Spleen (tissue), 11 donors: ENCODE measurements around the gene HMSD. TPM values are rescaled to one million over a fixed set of nuclear protein-coding genes. Genes with fewer than 3 reads are reported as not detected.
"Not testable (repeated sequence)": the region's sequence is repeated elsewhere in the genome, so short reads cannot be mapped to it uniquely, and the experiment has no call there.

Experiments
- DNase-seq: peaks from one replicate; pipeline ENCODE4 v3.0.0-alpha.2; 2020
- H3K27ac ChIP-seq, 8 donors: fragments of 200-600 bp; sonication (generic) in 7 of 8; 1 replicate in 4 of 8; 2 replicates in 4 of 8; pipeline versions ENCODE4 v1.5.0 to v1.8.0; 2016 to 2021; ENCODE audit warnings: inconsistent platforms in 4 of 8, mild to moderate bottlenecking in 4 of 8, moderate library complexity in 1 of 8
- H3K27me3 ChIP-seq, 7 donors: fragments of 200-600 bp; sonication (generic) in 6 of 7; replicated peaks in 1 of 7; 1 replicate in 4 of 7; 2 replicates in 3 of 7; pipeline versions ENCODE4 v1.5.0 to v1.8.0; 2016 to 2021; ENCODE audit warnings: inconsistent platforms in 3 of 7, mild to moderate bottlenecking in 1 of 7
- H3K36me3 ChIP-seq, 6 donors: fragments of 200-600 bp; sonication (generic) in 5 of 6; 1 replicate in 4 of 6; 2 replicates in 2 of 6; pipeline versions ENCODE4 v1.5.0 to v1.8.0; 2016 to 2021; ENCODE audit warnings: inconsistent platforms in 2 of 6
- H3K4me1 ChIP-seq, 6 donors: fragments of 200-600 bp; sonication (generic) in 5 of 6; 1 replicate in 3 of 6; 2 replicates in 3 of 6; pipeline versions ENCODE4 v1.5.0 to v1.8.0; 2016 to 2021; ENCODE audit warnings: inconsistent platforms in 3 of 6
- H3K4me3 ChIP-seq, 8 donors: fragments of 200-600 bp; sonication (generic) in 7 of 8; 1 replicate in 4 of 8; 2 replicates in 4 of 8; pipeline versions ENCODE4 v1.5.0 to v1.8.0; 2016 to 2021; ENCODE audit warnings: inconsistent platforms in 4 of 8, mild to moderate bottlenecking in 4 of 8, moderate library complexity in 2 of 8
- H3K9me3 ChIP-seq, 8 donors: fragments of 200-600 bp; sonication (generic) in 7 of 8; 1 replicate in 4 of 8; 2 replicates in 4 of 8; pipeline versions ENCODE4 v1.5.0 to v1.8.0; 2016 to 2021; ENCODE audit warnings: inconsistent platforms in 4 of 8
- POLR2A ChIP-seq, 3 donors: fragments of 450-650 bp; IDR thresholded peaks; one replicate each; pipeline ENCODE4 v1.5.1; 2017; ENCODE audit warnings: antibody characterized with exemption in 3 of 3, mild to moderate bottlenecking in 1 of 3
- POLR2AphosphoS5 ChIP-seq, 3 donors: sonication (generic); formaldehyde crosslinking; IDR thresholded peaks; one replicate each; pipeline ENCODE4 v1.5.1; 2017; ENCODE audit warnings: antibody characterized with exemption in 3 of 3
- WGBS, 5 donors: extraction: QIAGEN DNeasy Blood & Tissue Kit in 3 of 5; methylation state at CpG; one replicate each; pipeline versions ENCODE4 v1.1.5 to v1.1.7; 2013 to 2018; 5-methylcytosine and 5-hydroxymethylcytosine counted together
- intact Hi-C: fragments of 100-400 bp; cut with DNase I; formaldehyde crosslinking; loops from one replicate; pipeline ENCODE4 v1.15.0; 2023; ENCODE audit warnings: low total_unique reads
- polyA plus RNA-seq, 3 donors: library from polyadenylated mRNA; stranded (reverse); fragments of 200-250 nt; gene quantifications; one replicate each; pipeline ENCODE4 v1.2.1, GENCODE V29; 2013
- total RNA-seq, 7 donors: library from RNA; depleted of rRNA in 3 of 7; stranded (reverse); fragments of >200 nt in 3 of 7; fragmentation: NEBNext Ultra II Directional in 4 of 7; extraction: Animal tissue kit (Norgen Biotek cat#: 25700) in 4 of 7; gene quantifications; one replicate each; pipeline versions ENCODE4 v1.1.0 to v1.2.1, GENCODE V29; 2016 to 2021
- TF ChIP-seq, protein P1 (sequence below), 11 experiments: fragments of 200-600 bp in 7 of 11; fragments of 450-650 bp in 4 of 11; sonication (generic) in 4 of 11; IDR thresholded peaks in 8 of 11; conservative IDR thresholded peaks in 3 of 11; 1 replicate in 7 of 11; 2 replicates in 4 of 11; pipeline versions ENCODE4 v1.4.0 to v1.8.0; 2016 to 2021; ENCODE audit warnings: antibody characterized with exemption in 11 of 11, inconsistent platforms in 4 of 11, mild to moderate bottlenecking in 1 of 11
- donor health status: healthy with polysubstance abuse.
- donor health status: DM: no; HTN: no; CAD: no; lungs with moderate emphysema.
- donor health status: DM: no; HTN: no; CAD: no.
- donor health status: Bipolar disorder and iron deficiency.
- donor health status: healthy.
- donor health status: DM: no; HTN: no; CAD: no.
- donor health status: DM: yes; HTN: yes; CAD: no.

Gene HMSD
- total and polyA plus RNA-seq, 10 donors = 0.23 to 2.2 (median 0.62) TPM; not detected in 3

DNA sequence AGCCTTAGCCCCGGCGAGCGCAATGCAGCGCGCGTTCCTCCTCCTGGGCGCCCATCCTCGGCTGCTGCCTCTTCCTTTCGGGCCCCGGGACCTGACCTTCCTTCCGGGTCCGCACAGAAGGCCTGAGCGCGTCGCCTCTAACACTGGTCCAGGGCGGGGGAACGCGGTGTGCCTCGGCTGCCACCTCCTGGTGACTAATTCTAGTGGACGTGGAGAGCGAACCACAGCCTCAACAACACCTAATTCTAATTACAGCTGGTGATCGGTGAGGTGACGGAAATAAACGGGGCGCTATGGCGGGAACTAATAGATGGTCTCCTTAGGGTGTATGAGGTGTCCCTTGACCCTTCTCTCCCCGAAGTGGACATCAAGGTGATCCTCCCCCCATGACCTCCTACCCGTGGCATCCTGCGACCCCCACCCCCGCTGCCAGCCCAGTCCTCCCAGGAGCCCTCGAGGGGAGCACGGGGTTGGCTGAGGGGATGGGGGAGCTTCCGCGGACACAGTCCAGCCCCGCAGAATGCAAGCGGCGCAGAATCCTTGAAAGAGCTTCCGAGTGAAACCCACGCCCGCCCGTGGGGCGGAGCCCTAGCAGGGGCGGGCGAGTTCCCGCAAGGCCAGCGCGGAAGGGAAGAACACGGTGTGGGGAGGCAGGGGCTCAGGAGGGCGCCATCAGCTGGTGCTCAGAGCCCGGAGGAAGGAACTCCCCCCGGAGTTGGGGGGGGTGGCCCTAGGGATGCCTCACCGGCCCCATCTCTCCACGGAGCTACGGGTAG, 12.8 kb upstream of the HMSD start:
- WGBS, 5 donors = 1 to 2% (median 1%) methylated on average over 30 to 54 of the region's 54 CpGs
- H3K4me1 ChIP-seq = peaks cover 9 to 20% (median 14%) of the 10 kb centered on the region in 6 donors
- no peaks in the 10 kb centered on the region for H3K36me3 ChIP-seq
- peak overlapping the region; percentile 41 to 77 (median 52) for H3K4me3 ChIP-seq
- TF ChIP-seq, protein P1, sequence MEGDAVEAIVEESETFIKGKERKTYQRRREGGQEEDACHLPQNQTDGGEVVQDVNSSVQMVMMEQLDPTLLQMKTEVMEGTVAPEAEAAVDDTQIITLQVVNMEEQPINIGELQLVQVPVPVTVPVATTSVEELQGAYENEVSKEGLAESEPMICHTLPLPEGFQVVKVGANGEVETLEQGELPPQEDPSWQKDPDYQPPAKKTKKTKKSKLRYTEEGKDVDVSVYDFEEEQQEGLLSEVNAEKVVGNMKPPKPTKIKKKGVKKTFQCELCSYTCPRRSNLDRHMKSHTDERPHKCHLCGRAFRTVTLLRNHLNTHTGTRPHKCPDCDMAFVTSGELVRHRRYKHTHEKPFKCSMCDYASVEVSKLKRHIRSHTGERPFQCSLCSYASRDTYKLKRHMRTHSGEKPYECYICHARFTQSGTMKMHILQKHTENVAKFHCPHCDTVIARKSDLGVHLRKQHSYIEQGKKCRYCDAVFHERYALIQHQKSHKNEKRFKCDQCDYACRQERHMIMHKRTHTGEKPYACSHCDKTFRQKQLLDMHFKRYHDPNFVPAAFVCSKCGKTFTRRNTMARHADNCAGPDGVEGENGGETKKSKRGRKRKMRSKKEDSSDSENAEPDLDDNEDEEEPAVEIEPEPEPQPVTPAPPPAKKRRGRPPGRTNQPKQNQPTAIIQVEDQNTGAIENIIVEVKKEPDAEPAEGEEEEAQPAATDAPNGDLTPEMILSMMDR (IDR thresholded peaks at IDR 0.05 in 8 of 11, conservative IDR thresholded peaks at IDR 0.05 in 3 of 11) = peak; percentile 43 to 82 (median 72)
- no peak for TF ChIP-seq POLR2A (IDR thresholded peaks at IDR 0.05)
- peak; percentile 41 to 66 (median 54) for TF ChIP-seq POLR2AphosphoS5 (IDR thresholded peaks at IDR 0.05)
- peak overlapping the region in 4 of 8 donors; percentile 49 to 81 (median 76) for H3K27ac ChIP-seq
- H3K27me3 ChIP-seq = peaks cover 0 to 30% (median 5%) of the 10 kb centered on the region in 7 donors
- DNase-seq = peak; percentile 96
- intact Hi-C loops = loop anchor here (5.0 kb wide), 1 partner anchor 414 kb away; no protein-coding TSS in a partner anchor
- no peaks in the 10 kb centered on the region for H3K9me3 ChIP-seq

DNA sequence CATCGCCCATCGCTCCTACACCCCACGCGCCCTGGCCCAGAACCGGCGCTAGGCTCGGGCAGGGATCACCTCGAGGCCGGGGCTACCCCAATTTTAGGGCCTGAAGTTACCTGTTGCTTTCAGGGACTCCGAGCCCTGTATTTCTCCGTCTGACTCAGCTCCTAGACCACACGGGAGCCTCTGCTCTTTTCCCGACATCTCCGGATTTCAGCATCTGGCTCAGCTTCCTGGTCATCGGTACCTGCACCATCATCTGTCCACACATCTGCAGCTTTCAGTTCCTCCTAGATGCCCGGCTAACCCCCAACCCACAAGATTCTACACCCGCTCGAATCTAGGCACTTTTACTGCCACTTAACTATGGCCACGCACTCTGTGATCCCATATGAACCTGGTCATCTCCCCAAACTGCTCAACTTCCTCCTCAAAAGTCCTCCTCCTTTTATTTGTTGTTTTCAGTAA, 12.1 kb upstream of the HMSD start:
- Histone ChIP-seq H3K4me3 (peak overlapping the region; percentile 41 to 77 (median 52)), H3K4me1 (peaks cover 9 to 20% (median 14%) of the 10 kb centered on the region in 6 donors), H3K27me3 (peaks cover 0 to 30% (median 5%) of the 10 kb centered on the region in 7 donors), H3K9me3 (no peaks in the 10 kb centered on the region), H3K36me3 (no peaks in the 10 kb centered on the region), H3K27ac (peak overlapping the region in 3 of 8 donors; percentile 72 to 81 (median 81))
- WGBS, 5 donors = 28 to 43% (median 33%) methylated on average over 18 to 19 of the region's 19 CpGs
- intact Hi-C loops = loop anchor here (5.0 kb wide), 1 partner anchor 415 kb away; no protein-coding TSS in a partner anchor
- DNase-seq = no peak
- no peak for TF ChIP-seq POLR2A (IDR thresholded peaks at IDR 0.05)
- TF ChIP-seq POLR2AphosphoS5 (IDR thresholded peaks at IDR 0.05) = no peak
- TF ChIP-seq, protein P1 (IDR thresholded peaks at IDR 0.05 in 8 of 11, conservative IDR thresholded peaks at IDR 0.05 in 3 of 11) = no peak

DNA sequence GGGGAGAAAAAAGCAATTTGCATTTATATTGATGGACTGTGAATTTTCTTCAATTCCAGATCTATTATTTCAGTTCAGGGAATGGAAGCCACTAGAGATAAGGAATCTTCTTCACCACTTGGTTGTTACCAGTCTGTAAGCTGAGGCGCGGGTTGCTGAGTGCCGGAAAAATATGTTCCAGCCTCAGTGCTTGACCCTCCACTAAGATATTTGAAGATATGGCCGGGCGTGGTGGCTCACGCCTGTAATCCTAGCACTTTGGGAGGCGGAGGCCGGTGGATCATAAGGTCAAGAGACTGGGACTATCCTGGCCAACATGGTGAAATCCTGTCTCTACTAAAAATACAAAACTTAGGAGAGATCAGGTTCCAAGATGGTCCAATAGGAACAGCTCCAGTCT, 9.1 kb upstream of the HMSD start:
- H3K36me3 ChIP-seq = no peaks in the 10 kb centered on the region
- peaks cover 9 to 20% (median 14%) of the 10 kb centered on the region in 6 donors for H3K4me1 ChIP-seq
- no peak overlapping the region for H3K4me3 ChIP-seq
- TF ChIP-seq POLR2AphosphoS5 (IDR thresholded peaks at IDR 0.05) (no peak), POLR2A (IDR thresholded peaks at IDR 0.05) (no peak)
- TF ChIP-seq, protein P1 (IDR thresholded peaks at IDR 0.05 in 8 of 11, conservative IDR thresholded peaks at IDR 0.05 in 3 of 11) = no peak
- WGBS, 5 donors = 93 to 97% (median 95%) methylated on average over 8 of the region's 8 CpGs
- H3K27ac ChIP-seq = no peak overlapping the region
- H3K27me3 ChIP-seq = peaks cover 0 to 40% (median 5%) of the 10 kb centered on the region in 7 donors
- no peak for DNase-seq
- no peaks in the 10 kb centered on the region for H3K9me3 ChIP-seq
- intact Hi-C loops = no loop called here

DNA sequence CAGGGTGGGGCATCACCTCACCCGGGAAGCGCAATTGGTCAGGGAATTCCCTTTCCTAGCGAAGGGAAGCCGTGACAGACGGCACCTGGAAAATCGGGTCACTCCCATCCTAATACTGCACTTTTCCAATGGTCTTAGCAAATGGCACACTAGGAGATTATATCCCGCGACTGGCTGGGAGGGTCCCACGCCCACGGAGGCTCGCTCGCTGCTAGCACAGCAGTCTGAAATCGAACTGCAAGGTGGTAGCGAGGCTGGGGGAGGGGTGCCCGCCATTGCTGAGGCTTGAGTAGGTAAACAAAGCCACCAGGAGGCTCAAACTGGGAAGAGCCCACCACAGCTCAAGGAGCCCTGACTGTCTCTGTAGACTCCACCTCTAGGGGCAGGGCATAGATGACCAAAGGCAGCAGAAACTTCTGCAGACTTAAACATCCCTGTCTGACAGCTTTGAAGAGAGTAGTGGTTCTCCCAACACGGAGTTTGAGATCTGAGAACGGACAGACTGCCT, 8.5 kb upstream of the HMSD start:
- intact Hi-C loops, H3K36me3 ChIP-seq, H3K9me3 ChIP-seq, H3K27ac ChIP-seq, DNase-seq, H3K4me3 ChIP-seq: not testable (repeated sequence)
- Histone ChIP-seq H3K27me3 (peaks cover 0 to 44% (median 5%) of the 10 kb centered on the region in 7 donors), H3K4me1 (peaks cover 9 to 19% (median 14%) of the 10 kb centered on the region in 6 donors)
- 88 to 90% (median 89%) methylated on average over 14 to 17 of the region's 17 CpGs for WGBS, 5 donors
